NCI-H146 treated with DMSO at 0.1 percent for 48 hours (cell line): Measurements from ENCODE around the gene HSPB7.
"Not testable (repeated sequence)": the region's sequence is repeated elsewhere in the genome, so short reads cannot be mapped to it uniquely, and the experiment has no call there.

Experiments
- DNase-seq: peaks from one replicate; lab custom pipeline; 2025; ENCODE audit not compliant: unreplicated experiment; lab: John Stamatoyannopoulos, UW

Gene HSPB7

DNA sequence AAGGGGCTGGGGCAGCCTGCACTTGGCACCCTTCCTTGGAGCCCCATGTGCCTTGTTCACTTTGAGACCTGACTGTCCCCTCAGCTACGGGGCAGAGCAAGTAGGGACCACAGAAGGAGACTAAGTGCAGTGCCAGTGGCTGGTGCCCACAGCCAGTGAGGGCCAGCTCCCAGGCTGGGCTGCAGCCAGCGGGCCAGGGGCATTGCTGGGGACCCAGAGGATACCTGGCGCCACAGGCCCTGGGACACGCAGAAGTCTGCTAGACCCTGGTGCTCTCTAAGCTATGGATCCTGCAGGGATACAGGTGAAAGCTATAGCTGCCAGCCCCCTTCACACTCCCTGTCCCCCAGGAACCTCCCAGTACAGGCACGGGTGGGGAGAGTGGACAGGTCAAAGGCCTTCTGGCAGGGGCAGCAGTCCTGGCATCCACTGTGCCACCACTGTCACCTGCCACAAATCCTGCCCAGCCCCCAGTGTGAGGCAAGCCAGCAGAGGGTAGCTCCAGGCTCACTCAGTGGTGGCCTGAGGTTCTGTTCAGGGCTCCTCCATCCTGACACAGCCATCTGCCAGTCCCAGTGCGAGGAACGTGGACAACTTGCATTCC lies 5.3 kb upstream of the HSPB7 start:
- DNase-seq = no peak

DNA sequence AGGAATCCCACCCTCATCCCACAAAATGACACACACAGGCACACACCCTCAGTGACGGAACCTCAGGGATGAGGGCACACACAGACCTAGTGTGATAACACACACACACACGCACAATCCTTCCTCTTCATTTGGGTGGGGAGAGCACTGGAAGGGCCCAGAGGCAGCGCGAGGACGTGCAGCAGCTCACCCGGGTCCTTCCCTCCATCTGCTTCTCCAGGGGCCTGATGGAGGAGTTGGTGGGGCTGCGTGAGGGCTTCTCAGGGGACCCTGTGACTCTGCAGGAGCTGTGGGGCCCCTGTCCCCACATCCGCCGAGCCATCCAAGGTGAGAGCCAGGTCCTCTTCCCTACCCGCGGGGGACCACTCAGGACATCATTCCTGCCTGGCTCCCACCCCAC lies 4.5 kb upstream of the HSPB7 start:
- DNase-seq = no peak

GRCh38 chr1:16021681-16022080 lies 3.8 kb upstream of the HSPB7 start, which contains the start of gene CLCNKA:
Gene CLCNKA (plus strand): TSS chr1:16022036. CDS start chr1:16022620, 584 bp downstream.
- no peak for DNase-seq

- DNase-seq = not testable (repeated sequence)
Observed at GRCh38 chr1:16020878-16021277, 3.0 kb upstream of the HSPB7 start.

DNA sequence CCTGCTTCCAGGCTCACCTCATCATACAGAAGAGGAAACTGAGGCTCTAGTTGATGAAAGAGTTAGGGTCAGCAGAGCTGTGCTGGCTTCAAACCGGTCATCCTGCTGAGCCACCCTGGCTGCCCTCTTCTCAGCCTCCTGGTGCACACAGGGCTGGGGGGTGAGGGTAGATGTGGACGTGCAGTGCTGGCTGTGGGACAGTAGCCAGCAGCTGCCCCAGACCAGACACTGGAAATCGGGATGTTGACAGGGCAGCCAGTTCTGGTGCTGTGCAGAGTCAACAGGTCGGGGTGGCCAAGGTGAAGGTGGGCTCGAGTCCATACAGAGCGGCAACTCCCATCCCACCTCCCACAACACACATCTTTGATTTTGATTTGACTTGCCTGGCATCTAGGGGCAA lies 2.5 kb upstream of the HSPB7 start:
- DNase-seq = no peak

DNA sequence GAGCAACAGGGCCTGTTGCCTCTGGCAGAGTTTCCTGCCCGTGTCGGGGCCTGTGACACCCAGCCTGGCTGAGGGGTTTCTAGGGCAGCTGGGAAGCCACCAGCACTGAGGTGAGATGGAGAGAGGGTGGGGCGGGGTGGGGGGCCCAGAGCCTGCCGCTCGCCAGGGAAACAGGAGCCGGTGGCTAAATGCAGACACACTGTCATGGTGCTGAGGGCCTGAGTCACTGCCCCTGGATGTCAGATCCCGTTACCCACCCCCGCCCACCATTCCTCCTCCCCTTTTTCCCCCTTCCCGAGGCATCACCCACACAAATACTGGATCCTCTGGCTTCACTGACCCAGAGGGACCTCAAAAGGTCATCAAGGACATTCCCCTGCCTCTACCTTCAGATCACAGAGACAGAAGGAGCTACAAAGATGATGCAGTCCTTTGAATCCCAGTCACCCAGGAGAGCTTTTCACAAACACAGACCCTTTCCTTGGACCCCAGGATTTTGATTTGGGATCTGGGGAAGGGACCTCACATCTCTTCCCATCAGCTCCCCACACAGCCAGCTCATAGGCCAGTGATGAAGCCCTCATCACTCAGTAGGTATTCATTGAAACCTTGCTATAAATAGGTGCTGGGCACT lies 1.9 kb upstream of the HSPB7 start:
- DNase-seq = no peak

GRCh38 chr1:16018749-16019643 lies 1.2 kb upstream of the HSPB7 start:
- no peak for DNase-seq

- DNase-seq = no peak
Observed at GRCh38 chr1:16018308-16018707, 465 bp upstream of the HSPB7 start.

GRCh38 chr1:16017076-16017460 lies 775 bp downstream of the HSPB7 start:
- no peak for DNase-seq

DNA sequence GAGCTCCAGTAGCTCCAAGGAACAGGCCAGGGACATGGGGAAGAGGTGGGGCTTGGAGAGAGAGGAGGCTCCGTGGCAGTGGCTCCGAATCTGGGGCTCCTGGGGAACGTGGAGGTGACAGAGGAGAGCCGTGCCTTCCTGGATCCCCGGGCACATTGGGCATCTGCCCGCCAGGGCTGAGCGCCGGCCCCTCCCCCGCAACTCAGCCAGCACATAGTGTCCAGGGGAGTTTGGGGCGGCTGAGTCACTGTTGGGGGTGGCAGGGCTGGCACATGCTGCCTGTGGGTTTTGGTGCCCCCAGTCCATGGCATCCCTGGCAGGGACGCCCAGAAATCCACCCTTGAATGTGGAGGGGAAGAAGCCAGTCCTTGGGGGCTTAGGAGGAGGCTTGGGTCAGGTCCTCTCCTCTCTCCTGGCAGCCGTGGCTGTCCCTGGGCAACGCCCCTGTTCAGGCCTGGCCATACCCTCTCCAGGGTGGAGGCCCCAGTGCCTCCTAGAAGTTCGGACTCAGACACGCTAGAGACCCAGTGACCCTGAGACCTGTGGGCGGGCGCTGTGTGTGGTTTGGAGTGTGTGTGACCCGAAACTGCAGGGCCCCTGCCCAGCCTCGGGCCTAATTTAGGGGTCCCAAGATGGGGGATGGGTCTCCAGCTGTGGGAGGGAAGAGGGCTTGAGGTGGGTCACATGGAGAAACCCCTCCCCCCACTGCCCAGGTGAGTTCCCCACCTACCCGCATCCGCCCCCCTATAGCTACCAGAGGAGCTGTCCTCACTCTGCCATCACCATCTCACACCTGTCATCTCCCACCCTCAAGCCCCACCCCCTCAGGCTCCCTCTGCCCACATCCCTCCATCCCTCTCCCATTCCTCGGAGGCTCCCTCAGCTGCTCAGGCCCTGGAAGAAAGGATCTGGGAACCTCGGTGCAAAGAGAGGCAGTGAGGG lies 1.6 kb downstream of the HSPB7 start:
- no peak for DNase-seq

- DNase-seq = no peak
Observed at GRCh38 chr1:16015491-16015890, 2.4 kb downstream of the HSPB7 start.

DNA sequence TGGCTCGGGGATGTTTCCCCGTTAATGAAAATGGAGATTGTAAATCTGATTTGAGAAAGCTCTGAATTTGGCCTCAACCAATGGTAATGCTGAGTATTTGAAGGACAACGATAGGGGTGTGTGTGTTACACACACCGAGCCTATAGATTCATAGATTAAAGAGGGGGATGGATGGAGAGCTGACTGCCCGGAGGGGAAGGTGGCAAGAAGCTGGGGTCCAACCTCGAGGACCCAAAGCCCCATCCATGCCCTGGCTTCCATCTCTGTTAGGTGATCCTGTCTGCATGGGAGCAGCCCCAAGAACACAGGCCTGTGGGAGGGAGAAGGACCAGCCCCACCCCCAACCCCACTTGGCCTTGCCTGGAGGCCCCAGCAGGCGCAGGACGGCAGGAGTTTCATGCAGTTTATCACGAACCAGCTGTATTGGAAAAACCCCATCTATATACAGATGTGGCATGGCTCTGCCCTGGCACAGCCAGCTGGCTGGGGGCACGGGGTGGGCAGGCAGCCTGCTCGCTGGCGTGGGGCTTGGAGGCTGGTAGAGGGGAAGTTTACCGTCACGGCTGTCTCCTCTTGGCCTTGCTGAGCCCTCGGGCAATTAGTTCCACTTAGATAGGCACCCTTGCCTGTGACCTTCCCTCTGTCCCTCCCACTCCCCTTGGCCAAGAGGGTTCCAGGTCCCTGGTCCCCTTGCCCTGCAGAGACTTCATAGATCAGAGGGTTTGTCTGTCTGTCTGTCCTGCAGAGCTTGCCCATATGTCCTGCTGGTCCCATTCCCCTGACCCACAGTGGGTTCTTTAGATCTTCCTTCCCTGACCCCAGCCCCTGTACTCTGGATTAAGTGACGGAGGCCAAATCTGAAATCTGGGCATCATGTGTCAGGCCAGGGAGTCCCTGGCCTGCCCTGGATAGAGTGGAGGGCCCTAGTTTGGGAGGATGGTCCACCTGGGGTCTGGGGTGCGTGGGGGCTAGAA lies 3.0 kb downstream of the HSPB7 start:
- no peak for DNase-seq

GRCh38 chr1:16013908-16014258 lies 4.0 kb downstream of the HSPB7 start:
- no peak for DNase-seq

GRCh38 chr1:16013220-16013907 lies 4.5 kb downstream of the HSPB7 start:
- no peak for DNase-seq

- DNase-seq = peak; percentile 31
Observed at GRCh38 chr1:16012590-16013219, 5.1 kb downstream of the HSPB7 start.

- DNase-seq = no peak
Observed at GRCh38 chr1:16011936-16012589, 5.8 kb downstream of the HSPB7 start.

GRCh38 chr1:16010837-16011236 lies 7.0 kb downstream of the HSPB7 start:
- no peak for DNase-seq

DNA sequence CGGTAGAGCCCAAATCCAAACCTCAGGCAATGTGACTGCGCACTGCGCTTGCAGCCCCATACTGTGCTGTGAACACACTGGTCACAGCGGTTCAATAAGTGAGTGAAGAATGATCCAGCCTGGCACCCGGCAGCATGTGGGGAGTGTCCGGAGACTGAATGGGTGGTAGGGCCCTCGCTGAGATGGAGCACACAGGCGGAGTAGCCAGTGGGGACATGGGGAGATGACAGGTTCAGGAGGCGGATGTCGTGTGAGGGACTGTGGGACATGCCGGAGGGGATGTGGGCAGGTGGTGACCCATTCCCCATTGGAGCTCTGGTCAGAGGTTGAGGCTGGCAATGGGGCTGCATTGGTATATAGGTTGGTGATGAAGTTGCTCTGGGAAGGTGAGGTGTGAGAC lies 8.2 kb downstream of the HSPB7 start:
- no peak for DNase-seq
